Urothelium cell line (cell line): ENCODE measurements around the gene SNAPC3.

ENCODE experiments used
- DNase-seq: peaks from one replicate; pipeline ENCODE4 v3.0.0; 2011; ENCODE audit warnings: low spot score, mixed read lengths
- FAIRE-seq: peaks from 2 replicates; lab custom pipeline; 2011; peaks lifted over from hg19 to GRCh38; lab: Jason Lieb, UNC

The SNAPC3 gene

DNA sequence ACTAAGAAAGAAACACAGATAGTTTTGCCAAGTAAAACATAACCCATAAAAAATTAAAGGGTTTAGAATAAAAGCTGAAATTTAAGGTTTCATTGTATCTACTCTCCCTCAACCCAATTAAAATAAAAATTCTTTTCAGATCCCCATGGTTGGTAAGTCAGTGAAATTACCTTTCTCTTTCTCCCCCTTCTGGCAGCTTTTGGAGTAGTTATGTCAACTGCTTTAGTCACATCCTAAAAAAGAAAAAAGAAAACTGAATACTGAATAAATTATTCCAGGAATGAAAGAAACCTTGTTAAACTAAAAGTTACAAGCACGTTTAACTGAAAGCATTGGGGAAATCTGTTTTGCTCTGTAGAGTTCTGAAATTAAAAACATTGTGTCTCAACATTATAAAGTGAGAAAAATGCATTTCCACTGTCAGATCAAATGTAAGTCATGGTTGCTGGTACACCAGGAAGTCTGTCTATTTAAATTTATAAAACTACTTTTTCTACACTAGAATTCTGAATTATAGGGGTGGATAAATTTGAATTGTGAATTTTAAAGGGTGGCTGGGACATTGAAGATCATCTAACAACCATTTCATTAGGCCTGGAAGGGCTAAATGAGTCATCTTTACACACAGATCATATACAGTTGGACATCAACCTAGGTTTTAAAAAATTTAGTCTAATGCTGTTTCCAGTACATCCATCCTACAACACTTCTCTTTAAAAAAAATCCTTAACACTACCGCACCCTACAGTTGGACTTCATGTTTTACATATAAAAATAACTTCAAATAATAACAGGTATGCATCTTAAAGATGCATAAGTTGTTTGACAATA, 63.4 kb downstream of the SNAPC3 start:
- no peak for FAIRE-seq
- DNase-seq, result no peak

DNA sequence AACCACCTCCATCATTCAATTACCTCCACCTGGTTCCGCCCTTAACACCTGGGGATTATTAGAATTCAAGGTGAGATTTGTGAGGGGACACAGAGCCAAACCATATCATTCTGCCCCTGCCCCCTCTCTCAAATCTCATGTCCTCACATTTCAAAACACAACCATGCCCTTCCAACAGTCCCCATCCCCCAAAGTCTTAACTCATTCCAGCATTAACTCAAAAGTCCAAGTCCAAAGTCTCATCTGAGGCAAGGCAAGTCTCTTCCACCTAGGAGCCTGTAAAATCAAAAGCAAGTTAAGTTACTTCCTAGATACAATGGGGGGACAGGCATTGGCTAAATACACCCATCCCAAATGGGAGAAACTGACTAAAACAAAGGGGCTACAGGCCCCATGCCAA, 69.3 kb downstream of the SNAPC3 start:
- FAIRE-seq, result no peak

DNA sequence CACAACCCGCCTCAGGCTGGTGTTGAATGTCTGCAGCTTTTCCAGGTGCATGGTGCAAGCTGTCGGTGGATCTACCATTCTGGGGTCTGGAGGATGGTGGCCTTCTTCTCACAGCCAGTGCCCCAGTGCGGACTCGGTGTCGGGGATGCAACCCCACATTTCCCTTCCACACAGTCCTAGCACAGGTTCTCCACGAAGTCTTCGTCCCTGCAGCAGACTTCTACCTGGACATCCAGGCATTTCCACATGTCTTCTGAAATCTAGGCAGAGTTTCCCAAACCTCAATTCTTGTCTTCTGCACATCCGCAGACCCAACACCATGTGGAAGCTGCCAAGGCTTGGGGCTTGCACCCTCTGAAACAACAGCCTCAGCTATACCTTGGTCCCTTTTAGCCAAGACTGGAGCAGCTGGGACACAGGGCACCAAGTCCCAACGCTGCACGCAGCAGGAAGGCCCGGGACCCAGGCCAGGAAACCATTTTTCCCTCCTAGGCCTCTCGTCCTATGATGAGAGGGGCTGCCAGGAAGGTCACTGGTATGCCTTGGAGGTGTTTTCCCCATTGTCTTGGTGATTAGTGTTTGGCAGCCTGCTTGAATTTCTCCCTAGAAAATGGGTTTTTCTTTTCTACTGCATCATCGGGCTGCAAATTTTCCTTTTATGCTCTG, 69.9 kb downstream of the SNAPC3 start:
- no peak for FAIRE-seq
- DNase-seq, result no peak

More for the DNA sequence above, 69.3 kb downstream of the SNAPC3 start:
- no peak for DNase-seq

DNA sequence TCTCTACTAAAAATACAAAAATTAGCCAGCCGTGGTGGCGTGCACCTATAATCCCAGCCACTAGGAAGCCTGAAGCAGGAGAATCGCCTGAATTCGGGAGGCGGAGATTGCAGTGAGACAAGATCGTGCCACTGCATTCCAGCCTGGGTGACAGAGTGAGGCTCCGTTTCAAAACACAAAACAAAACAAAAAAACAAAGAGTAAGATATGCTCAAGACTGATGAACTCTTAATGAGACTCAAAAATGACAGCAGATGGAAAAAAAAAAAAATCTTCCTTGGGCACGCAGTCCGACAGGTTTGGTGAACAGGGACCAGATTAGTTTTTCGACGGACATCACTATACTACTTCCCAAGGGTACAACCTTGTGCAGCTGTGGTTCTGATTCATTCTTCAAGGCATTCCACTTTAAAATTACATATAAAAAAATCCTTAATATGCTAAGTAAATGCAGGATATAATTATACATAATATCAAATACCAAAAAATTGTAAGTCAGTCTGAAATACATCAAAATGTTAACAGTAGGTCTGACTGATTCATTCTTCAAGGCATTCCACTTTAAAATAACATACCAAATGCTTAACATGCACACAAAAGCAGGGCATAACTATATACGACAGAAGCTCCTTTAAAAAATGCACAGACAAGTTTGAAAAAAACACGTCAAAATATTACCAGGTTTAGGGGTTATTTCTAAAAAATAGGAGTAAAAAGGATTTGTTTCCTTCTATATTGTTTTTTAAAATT, 75.7 kb downstream of the SNAPC3 start:
- FAIRE-seq, result no peak
- DNase-seq, result no peak

- DNase-seq (no peak), FAIRE-seq (no peak)
These were observed 76.5 kb downstream of the SNAPC3 start for GRCh38 chr9:15499139-15499538.

- no peak for FAIRE-seq
- DNase-seq, result no peak
These were observed 78.5 kb downstream of the SNAPC3 start for GRCh38 chr9:15501179-15501578.

GRCh38 chr9:15501803-15502202, 79.1 kb downstream of the SNAPC3 start:
- no peak for FAIRE-seq
- DNase-seq, result no peak

DNA sequence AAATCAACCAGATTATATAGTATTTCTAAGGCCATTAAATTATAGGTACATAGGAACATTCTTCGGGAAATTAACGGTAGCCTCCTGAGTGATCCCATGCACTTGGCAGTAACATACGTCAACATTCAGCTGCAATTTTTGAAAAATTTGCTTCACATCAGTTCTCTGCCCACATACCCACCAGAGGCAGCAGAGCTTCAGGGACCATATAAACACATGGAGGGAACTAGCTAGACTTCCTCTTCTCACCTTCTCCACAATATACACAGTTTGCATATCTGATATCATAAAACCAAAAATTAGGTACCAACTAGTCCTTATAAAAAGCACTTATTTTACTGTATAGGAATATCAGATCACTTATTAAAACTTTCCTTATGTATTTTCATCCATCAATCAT, 83.2 kb downstream of the SNAPC3 start:
- FAIRE-seq, result no peak
- no peak for DNase-seq

DNA sequence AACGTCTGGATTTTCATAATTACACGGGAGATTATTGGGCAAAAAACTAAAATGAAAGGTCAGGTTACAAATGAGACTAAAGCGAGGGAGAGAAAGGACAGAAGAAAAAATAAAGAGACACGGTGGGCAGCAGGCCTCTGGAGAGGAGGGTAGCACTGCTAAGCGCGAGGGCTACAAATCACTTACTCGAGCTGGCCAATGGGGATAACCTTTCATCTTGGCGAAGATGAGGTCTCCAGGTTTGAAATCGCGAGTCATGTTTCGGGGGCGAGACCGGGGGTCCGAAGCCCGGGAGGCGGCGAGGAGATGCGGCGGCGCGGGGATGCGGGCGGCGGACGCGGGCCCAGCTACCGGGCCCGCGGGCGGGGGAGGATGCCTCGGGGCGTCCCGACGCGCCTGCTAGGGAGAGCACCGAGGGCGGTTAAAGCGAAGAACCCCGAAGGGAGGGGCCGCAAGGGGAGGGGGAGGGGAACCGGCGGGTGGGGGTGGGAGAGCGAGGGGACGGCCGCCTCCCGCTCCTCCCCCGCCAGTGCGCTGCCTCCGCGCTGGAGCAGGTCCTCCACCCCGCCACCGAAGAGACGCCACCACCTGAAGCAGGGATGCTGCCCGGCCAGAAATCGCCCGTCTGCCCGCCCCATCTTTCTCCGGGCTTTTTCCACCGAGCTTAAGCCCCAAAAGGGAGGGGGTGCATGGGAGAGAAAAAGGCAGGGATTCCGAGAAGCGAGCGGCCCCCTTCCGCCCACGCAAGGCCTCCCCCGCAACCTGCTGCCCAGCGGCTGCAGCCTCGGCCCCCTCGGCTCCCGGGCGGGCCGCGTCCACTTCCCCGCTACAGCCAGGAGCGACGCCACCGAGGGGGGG, 87.5 kb downstream of the SNAPC3 start:
- FAIRE-seq, result no peak
- DNase-seq, result peak; percentile 40

DNA sequence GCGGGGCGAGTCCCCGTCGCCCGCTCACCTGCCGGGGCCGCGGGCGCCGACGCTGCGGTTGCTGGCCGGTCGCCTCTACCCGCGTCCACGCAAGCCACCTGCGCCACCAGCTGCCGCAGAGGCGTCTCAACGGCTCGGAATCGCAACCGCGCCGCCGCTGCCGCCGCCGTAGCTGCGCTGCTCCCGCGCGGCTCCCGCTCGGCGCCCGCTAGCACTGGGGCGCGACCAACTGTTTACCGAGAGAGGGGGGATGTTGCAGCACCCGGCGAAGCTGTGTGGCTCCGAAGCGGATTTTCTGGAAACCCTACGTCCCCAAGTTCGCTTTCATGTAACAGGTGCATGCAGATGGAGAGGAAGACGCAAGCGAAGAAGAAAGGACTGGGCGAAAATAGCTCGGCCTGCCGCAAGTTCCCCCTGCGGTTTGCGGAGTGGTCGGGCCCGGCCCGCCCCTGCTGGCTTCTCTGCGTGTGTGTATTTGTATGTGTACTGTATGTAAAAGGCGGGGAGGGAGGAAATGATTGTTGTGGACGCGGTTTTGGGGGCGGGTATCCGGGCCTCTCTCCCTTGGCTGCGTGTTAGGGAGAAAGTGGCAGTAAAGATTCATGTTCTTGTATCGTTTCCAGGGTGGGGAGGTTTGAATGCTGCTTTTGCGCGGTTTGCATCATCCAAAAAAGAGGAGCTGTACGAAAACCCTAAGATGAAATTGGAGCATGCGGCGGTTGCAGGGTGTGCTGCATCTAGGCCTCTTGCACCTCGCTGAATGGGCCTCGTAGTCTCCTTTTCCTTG, 88.3 kb downstream of the SNAPC3 start, which contains the start of gene PSIP1:
Gene PSIP1, minus strand, starts transcription at position 182 of the 787 bp plus-strand sequence. CDS start 782 bp downstream, outside the sequence.
- no peak for FAIRE-seq

More for the DNA sequence above, 88.3 kb downstream of the SNAPC3 start, which contains the start of gene PSIP1:
- DNase-seq, result peak; percentile 77
